Stimulated activated CD8-positive, alpha-beta memory T cell treated with anti-CD3 and anti-CD28 coated beads, Interleukin-2, amount 100 ng/mL, for 48 hours (primary cell): Measurements from ENCODE around the gene OR1J4.
"Not testable (repeated sequence)": the region's sequence is repeated elsewhere in the genome, so short reads cannot be mapped to it uniquely, and the experiment has no call there.

ENCODE experiments used
- DNase-seq, 2 donors: peaks; one replicate each; pipeline ENCODE4 v3.0.0-alpha.2; 2020; ENCODE audit warnings: low read depth in 2 of 2

Gene OR1J4, protein sequence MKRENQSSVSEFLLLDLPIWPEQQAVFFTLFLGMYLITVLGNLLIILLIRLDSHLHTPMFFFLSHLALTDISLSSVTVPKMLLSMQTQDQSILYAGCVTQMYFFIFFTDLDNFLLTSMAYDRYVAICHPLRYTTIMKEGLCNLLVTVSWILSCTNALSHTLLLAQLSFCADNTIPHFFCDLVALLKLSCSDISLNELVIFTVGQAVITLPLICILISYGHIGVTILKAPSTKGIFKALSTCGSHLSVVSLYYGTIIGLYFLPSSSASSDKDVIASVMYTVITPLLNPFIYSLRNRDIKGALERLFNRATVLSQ

DNA sequence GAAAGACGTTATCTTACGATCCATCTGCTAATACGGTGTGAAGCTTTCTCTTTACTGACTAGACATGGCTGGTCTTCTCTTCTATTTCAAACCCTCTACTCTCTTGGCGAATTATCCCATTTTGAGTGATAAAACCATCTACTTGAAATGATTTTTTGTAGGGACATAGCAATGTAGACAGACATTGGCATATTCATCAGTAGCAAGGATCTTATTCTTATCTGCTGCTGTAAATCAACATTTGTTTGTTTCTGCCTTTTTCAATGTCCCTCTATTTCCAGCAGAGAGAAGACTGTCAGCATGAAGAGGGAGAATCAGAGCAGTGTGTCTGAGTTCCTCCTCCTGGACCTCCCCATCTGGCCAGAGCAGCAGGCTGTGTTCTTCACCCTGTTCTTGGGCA, at the start of gene OR1J4:
Gene OR1J4, plus strand, starts transcription at position 301 of the 400 bp plus-strand sequence. Its CDS starts 0 bp downstream, at position 301.
- no peak for DNase-seq

DNA sequence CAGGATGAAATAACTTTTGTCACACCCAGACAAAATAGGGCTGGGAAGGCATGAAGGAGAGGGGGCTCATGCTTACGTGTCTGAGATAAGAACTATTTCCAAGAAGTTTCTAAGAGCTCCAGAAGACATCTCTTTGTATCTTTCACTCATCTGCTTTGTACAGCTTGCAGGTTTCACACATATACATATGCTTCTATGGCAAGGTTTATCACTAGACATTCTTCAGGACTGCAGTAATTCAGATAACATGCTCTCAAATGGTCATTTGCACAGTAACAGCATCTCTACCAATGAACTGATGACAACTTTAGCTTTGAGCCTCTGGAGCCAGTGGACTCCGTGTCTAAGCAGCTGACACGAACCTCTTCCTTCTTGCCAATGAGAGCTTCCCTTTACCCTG, 44.4 kb upstream of the OR1J4 start:
- DNase-seq, result no peak

DNA sequence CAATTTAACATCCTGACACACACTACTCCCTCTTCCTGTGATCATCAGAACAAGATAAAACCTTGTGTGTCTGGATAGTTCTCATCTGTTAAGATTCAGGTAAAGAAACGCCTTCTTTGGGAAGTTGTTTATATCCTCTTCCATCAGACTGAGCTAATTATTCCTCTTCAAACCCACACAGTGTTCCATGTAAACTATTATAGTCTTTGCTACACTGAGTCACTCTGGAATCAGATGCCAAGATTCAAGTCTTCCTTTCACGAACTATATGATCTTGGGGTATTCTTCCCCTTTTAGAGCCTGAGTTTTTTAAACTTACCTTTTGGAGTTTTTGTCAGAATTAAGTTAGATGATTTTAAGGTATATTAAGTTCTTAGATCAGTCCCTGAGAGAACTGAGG, 43.2 kb upstream of the OR1J4 start:
- DNase-seq, result no peak

DNA sequence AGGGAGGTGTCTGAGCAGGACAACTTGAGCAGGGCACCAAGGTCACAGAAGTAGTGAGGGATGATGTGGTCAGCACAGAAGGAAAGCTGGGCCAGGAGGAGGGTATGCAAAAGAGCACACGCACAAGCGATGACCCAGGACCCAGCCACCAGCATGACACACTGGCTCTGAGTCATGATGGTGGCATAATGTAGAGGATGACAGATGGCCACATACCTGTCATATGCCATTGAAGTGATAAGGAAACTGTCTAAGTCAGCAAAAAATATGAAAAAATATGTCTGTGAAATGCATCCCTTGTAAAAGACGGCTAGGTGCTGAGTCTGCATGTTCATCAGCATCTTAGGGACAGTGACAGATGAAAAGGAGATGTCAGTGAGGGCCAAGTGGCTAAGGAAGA, 41.6 kb upstream of the OR1J4 start:
- no peak for DNase-seq

DNA sequence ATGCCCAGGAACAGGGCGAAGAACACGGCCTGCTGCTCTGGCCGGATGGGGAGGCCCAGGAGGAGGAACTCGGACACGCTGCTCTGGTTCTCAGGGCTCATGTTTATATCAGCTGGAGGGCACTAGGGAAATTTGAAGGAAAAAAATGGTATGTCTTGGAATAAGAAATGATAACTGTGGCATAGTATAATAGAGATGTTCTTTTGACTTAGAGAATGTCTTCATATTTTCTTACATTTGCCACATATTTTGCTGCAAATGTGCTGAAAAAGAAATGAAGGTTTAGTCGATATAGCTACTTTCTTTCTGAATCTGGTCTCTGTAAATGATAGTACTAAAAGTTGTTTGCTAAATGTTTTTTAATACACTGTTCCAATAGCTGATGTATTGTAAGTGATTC, 41.1 kb upstream of the OR1J4 start, which contains the start of gene OR1J1:
Gene OR1J1, minus strand, starts transcription at position 101 of the 400 bp plus-strand sequence. Its CDS starts 0 bp downstream, at position 101.
- DNase-seq, result no peak

DNA sequence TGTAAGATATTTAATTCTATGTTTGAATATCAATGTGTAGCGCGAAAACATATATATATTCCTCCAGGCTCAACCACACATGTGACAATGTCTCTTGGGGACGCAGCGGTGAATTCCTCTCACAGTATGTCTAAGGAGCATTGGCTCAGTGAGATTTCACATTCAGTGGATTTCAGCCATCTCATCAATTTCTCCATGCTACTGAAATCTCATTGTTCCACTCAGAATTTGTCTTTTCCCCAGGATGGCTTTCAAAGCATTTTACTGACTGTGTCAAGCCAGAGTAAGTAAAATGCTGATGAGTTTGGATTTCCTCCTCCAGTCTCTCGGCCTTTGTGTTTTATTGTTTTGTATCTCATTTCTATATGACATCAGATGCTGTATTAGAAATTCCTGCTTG, 39.9 kb upstream of the OR1J4 start:
- DNase-seq, result no peak

DNA sequence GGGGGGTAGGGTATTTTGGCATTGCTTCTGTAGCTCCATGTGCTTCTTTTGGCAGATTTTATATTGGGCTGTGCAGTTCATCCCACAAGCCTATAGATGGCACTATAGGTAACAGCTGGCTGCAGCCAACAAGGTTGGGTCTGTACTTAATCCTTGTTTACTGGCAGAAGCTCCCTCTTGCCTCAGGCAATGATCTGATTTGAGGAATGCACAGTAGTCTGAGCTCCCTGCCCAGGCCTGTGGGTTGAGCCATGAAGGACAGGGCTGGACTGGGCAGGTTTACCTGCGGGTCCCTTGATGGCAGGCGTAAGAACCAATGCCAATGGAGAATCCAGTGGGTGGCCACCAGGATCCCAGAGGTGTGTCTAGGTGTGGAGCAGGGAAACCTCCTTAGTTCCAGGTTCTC, 20.1 kb upstream of the OR1J4 start:
- DNase-seq, result no peak

DNA sequence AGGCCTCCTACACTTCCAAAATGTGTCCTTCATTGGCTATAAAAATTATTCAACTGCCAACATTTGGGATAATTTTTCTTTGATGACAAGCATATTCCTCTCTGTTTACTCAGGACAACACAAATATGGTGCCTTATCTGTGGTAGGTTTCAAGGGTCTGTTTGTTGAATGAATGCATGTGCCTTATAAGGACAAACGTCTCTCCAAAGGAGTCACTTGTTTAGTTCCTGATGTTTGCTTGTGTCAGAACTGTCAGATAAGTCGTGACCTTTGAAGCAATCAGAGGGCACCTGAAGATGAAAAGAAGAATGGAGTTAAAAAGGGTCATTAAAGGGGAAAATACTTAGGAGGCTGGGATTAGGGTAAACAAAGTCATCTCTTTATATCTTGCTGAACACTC, 12.0 kb upstream of the OR1J4 start:
- DNase-seq, result no peak

DNA sequence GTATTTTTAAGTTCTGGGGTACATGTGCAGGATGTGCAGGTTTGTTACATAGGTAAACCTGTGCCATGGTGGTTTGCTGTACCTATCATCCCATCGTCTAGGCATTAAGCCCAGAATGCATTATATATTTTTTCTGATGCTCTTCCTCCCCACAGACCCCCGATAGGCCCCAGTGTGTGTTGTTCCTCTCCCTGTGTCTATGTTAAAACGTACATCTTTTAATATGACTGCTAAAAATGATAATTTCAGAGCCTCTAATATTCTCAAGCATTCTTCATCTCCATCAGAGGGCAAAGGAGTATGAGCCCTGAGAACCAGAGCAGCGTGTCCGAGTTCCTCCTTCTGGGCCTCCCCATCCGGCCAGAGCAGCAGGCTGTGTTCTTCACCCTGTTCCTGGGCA, 8.4 kb upstream of the OR1J4 start, which contains the start of gene OR1J2:
Gene OR1J2, plus strand, starts transcription at position 301 of the 400 bp plus-strand sequence. Its CDS starts 0 bp downstream, at position 301.
- DNase-seq, result no peak

DNA sequence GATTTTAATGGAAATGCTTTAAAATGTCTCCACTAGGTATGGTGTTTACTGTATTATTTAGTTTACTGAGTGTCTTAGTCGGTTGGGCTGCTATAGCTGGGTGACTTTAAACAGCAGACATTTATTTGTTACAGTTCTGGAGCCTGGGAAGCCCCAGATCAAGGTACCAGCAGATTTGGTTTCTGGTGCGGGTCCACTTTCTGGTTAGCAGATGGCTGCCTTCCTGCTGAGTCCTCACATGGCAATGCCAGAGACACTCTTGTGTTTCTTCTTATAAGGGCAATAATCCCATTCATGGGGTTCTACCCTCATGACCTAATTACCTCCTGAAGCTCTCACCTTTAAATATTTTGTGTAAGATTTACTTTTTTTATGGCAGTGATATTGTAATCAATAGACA, 715 bp upstream of the OR1J4 start:
- DNase-seq, result no peak

DNA sequence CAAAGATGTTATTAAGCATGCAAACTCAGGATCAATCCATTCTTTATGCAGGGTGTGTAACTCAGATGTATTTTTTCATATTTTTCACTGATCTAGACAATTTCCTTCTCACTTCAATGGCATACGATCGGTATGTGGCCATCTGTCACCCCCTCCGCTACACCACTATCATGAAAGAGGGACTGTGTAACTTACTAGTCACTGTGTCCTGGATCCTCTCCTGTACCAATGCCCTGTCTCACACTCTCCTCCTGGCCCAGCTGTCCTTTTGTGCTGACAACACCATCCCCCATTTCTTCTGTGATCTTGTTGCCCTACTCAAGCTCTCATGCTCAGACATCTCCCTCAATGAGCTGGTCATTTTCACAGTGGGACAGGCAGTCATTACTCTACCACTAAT, 435 bp downstream of the OR1J4 start:
- no peak for DNase-seq

DNA sequence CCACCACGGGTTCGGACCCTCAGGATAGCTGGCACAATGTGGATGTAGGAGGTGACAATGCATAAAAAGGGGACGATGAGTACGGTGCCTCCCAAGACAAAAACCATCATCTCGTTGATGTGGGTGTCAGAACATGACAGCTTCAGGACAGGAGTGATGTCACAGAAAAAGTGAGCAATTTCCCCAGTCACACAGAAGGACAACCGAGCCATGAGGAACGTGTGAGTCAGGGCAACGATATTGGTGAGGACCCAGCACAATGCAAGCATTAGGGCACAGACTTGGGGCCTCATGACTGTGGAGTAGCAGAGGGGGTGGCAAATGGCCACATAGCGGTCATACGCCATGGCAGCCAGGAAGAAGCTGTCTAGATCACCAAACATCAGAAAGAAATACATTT, 7.7 kb downstream of the OR1J4 start:
- DNase-seq, result peak in 1 of 2 donors; percentile 3

DNA sequence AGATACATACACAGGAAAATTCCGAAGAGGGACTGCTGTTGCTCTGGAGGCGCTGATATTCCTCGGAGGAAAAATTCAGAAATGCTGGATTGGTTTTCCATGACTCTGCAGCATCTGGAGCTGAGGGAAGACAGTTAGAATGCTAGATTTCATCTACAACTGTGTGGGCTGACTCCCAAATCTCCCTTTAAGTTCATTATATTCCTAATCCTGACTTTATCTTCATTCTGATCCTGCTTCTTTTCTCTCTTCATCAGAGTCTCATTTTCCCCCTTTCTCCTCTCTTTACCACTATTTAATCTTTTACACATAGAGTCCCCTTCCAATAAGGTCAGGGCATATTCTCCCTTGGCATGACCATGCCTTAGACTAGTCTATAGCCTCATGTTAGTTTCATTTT, 8.3 kb downstream of the OR1J4 start, which contains the start of gene OR1N1:
Gene OR1N1, minus strand, starts transcription at position 101 of the 400 bp plus-strand sequence. Its CDS starts 0 bp downstream, at position 101.
- DNase-seq, result no peak

DNA sequence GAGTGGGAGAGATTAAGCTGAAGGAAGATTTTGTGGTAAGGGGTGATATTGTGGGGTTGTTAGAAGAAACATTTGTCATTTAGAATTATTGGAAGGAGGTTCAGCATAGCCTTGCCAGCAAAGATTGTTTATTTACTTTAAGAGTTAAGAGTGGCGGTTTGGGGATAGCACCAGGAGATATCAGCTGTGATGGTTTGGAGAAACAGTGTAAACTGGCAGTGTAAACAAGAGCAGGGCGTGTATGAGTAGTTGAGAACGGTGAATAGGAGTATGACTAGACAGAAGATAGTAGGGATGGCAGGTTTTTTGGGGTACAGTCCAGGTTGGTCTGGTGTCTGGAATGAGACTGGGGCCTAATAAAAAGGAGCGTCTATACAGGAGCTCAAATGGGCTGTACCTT, 12.2 kb downstream of the OR1J4 start:
- not testable (repeated sequence) for DNase-seq

DNA sequence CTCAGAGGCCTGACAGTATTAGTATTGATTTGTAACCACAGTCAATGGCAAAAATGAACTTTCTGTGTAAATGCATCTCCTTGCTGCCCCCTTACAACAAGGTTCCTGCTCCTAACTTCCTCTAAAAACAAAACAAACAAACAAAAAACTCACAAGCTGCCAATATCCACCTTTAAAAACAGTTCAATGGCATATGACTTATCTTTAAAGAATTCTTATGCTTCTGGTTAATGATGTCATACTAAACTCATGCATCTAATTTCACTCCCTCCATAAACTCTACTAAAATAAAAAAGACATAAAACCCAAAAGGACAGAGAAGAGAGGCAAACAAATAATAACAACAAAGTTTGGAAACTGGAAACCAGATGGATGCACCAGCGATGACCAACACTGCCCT, 17.2 kb downstream of the OR1J4 start:
- no peak for DNase-seq

DNA sequence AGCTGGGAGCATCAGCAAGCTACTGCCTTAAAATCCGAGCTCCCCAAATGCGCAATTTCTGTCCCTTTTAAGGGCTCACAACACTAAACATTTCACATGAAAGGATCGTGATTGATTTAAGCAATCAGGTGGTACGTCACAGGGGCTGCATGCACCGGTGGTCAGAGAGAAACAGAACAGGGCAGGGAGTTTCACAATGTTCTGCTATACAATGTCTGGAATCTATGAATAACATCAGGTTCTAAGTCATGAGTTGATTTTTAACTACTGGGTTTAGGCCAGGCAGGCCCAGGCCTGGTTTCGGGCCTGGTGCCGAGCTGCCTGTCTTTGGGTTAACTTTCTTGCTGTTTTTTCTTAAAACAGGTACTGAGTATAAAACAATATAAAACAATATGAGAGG, 18.1 kb downstream of the OR1J4 start:
- DNase-seq, result not testable (repeated sequence)

DNA sequence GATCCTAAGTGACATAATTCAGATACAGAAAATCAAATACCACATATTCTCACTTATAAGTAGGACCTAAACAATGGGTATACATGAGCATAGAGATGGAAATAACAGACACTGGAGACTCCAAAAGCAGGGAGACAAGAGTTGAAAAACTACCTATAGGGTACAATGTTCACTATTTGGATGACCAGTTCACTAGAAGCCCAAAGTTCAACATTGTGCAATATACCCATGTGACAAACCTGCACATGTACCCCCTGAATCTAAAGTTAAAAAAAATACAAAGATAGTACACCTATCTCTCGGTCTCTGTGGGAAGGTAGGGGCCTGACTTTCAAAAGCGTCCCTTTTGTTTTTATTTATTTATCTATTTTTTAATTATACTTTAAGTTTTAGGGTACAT, 19.8 kb downstream of the OR1J4 start:
- no peak for DNase-seq

DNA sequence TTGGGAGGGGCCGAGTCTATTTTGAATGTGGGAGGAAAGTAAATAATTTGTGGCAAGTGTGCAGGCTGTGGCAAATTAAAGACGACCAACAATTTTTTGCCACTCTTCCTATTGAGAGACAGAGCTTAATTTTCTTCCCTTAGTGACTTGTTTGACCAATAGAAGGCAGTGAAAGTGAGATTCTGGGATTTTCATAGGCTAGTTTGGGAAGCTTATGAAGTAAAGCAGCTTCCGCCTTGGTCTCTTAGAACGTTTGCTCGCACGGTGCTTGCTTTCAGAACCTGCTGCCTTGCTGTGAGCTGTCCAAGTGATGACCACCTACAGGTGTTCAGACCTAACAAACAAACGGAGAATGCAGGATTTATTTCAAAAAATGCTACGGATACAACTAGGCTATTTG, 27.3 kb downstream of the OR1J4 start:
- DNase-seq, result no peak

DNA sequence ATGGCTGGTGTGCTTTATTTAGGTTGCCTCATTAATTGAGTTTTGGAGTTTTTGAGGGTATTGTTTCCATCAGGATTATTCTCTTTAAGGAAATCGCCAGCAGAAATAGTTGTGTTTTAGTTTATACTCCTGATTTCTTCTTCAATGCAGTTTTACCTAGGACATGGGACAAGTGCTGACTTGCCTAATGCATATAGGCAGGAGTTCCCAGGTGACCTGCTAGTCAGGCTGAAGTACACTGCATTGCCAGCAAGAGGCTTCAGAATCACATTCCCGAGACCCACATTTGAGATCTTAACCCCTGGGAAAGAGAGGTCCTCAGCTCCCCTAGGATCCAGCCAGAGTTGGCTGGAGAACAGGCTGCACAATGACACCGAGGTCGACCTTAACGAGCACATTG, 32.4 kb downstream of the OR1J4 start:
- no peak for DNase-seq

DNA sequence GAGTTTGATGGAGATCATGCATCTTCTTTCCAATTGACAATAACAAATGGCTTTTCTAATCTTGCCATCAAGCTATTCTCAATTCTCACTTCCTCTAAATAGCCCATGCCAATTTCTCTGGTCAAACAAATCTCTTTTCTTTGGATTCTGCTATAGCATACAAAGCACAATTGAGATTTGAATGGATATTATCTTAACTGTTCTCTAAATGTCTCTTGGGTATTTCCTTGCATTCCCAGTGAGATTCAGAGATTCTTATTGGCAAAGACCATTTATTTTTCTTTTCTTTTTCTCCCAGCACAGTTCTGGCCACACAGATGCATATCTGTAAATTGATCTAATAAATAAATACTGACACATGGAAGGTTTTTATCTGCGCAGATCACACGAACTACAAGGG, 33.9 kb downstream of the OR1J4 start, which contains the start of gene OR1N2:
Gene OR1N2, plus strand, starts transcription at position 301 of the 400 bp plus-strand sequence. CDS start 100 bp downstream, outside the sequence.
- no peak for DNase-seq

DNA sequence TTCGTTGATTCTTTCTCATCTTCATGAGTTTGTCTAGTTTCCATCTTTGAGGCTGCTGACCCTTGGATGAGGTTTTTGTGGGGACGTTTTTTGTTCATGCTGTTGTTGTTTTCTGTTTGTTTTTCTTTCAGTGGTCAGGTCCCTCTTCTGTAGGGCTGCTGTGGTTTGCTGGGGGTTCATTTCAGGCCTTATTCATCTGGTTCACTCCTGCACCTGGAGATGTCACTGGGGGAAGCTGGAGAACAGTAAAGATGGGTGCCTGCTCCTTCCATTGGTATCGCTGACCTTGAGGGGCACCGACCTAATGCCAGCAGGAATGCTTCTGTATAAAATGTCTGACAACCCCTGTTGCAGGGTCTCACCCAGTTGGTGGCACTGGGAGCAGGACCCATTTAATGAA, 42.5 kb downstream of the OR1J4 start:
- no peak for DNase-seq

DNA sequence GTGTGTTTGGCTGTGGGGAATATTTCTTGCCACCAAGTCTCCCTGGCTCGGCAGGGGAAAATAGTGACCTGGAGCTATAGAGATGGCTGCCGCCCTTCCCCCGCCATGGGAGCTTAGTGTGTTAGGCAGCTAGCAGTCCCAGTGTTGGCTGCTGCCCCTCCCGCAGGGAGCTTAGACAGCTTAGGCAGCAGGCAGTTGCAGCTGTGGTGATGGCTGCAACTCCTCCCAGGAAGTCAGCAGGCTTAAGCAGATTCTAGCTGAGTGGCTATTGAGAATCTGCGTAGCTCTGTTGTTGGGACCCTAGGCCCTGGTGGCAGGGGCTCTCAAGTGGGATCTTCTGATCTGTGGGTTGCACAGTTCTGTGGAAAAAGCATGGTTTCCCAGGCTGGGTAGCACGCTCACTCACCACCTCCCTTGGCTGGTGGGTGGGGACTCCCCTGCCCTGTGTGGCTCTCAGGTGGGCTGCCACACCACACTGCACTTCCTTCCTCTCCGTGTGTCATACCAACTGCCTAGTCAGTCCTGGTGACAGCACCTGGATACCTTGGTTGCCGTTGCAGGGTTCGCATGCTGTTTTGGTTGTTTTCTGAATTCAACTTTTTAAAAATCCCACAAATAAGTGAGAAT, 43.3 kb downstream of the OR1J4 start:
- DNase-seq, result peak; percentile 14 to 30

DNA sequence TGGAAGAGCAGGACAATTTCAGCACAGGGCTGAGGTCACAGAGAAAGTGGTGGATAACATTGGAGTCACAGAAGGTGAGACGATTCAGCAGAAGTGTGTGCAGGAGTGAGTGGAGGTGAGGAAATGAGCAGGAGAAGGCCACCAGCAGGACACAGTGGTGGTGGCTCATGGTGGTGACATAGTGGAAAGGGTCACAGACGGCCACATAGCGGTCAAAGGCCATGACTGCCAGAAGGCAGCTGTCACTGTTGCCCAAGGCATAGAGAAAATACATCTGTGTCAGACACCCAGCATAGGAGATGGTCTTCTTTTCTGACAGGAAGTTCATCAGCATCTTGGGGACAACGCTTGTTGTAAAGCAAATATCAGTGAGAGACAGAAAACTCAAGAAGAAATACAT, 49.0 kb downstream of the OR1J4 start:
- DNase-seq, result no peak
